Testis (tissue), 3 donors: ENCODE results near the gene LBHD2. TPM values are rescaled to one million over a fixed set of nuclear protein-coding genes. Genes with fewer than 3 reads are reported as not detected.
A peak's percentile ranks its signal among the peaks of the same experiment; 100 is the strongest.

Experiments used
- DNase-seq: peaks from one replicate; pipeline ENCODE4 v3.0.0-alpha.2; 2019
- H3K27ac ChIP-seq, 2 donors: fragments of 200-600 bp; sonication (generic); one replicate each; pipeline ENCODE4 v1.5.1; 2019
- H3K27me3 ChIP-seq: fragments of 200-600 bp; sonication (generic); one replicate; pipeline ENCODE4 v1.5.1; 2019
- H3K36me3 ChIP-seq: fragments of 200-600 bp; sonication (generic); one replicate; pipeline ENCODE4 v1.5.1; 2017; ENCODE audit warnings: low read depth; ENCODE audit errors: missing control alignments
- H3K4me1 ChIP-seq: fragments of 200-600 bp; sonication (generic); one replicate; pipeline ENCODE4 v1.5.1; 2019
- H3K4me3 ChIP-seq, 2 donors: fragments of 200-600 bp; sonication (generic); one replicate each; pipeline ENCODE4 v1.5.1; 2017 to 2019
- H3K9me3 ChIP-seq: fragments of 200-600 bp; sonication (generic); one replicate; pipeline ENCODE4 v1.5.1; 2017
- POLR2A ChIP-seq: fragments of 450-650 bp; IDR thresholded peaks from one replicate; pipeline ENCODE4 v1.6.1; 2017; ENCODE audit warnings: antibody characterized with exemption, mild to moderate bottlenecking, moderate library complexity
- WGBS, 2 donors: methylation state at CpG; one replicate each; pipeline ENCODE4 v1.1.5; 2018; 5-methylcytosine and 5-hydroxymethylcytosine counted together
- intact Hi-C: fragments of 100-400 bp; cut with DNase I; formaldehyde crosslinking; loops from one replicate; pipeline ENCODE4 v1.15.1; 2023; ENCODE audit warnings: low total_unique reads
- polyA plus RNA-seq: library from polyadenylated mRNA; stranded (reverse); fragments of 350-450 nt; fragmentation: Illumina TruSeq; extraction: RNeasy Lipid Tissue Mini Kit (QIAGEN cat#74804); gene quantifications from one replicate; pipeline ENCODE4 v1.2.3, GENCODE V29; 2014; ENCODE audit warnings: low read depth, low replicate concordance; ENCODE audit not compliant: insufficient read depth
- total RNA-seq, 2 donors: library from RNA; depleted of rRNA; stranded (reverse); fragments of >200 nt; gene quantifications; one replicate each; pipeline ENCODE4 v1.2.3, GENCODE V29; 2016
- TF ChIP-seq, protein P1 (sequence below), 3 experiments: fragments of 450-650 bp in 2 of 3; fragments of 200-600 bp in 1 of 3; sonication (generic) in 1 of 3; IDR thresholded peaks; one replicate each; pipeline ENCODE4 v1.5.1; 2016 to 2019; ENCODE audit warnings: antibody characterized with exemption in 3 of 3, mild to moderate bottlenecking in 2 of 3, moderate library complexity in 1 of 3

LBHD2 gene
- total and polyA plus RNA-seq, 3 donors from 2014 or later: 1.9 to 5.6 (median 3.9) TPM

DNA sequence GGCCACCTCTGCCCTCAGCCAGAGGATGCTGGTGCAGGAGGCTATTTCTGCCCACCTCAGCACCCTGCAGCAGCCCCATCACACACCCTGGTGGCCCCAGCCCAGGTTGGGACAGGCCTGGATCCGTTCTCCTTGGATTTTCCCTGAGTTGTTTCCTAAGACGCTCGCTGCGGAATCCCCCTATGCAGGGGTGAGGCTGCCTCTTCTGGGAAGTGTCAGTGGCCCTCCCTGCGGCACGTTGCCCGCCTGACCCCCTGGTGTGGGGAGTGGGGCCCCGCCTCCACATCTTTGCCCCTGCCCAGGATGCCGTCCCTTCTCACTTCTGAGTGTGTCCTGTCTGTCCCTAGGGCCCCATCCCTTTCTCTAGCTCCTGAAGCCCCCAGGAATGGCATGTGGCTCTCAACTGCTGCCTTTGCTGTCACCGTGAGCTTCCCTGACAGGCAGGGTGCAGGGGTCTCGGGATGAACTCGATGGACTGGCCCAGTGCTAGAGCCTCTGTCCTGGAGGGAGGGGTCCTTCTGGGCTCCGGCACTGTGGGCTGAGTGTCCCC, 9.9 kb downstream of the LBHD2 start:
- Histone ChIP-seq H3K4me3 (no peak overlapping the region), H3K27me3 (no peaks in the 10 kb centered on the region), H3K4me1 (peaks cover under 1% of the 10 kb centered on the region), H3K36me3 (no peaks in the 10 kb centered on the region), H3K27ac (peak overlapping the region; percentile 60 to 77), H3K9me3 (no peaks in the 10 kb centered on the region)
- WGBS, 2 donors: 73 to 79% methylated on average over 9 to 13 of the region's 13 CpGs
- intact Hi-C loops: no loop called here
- no peak for DNase-seq
- TF ChIP-seq POLR2A: no peak
- TF ChIP-seq, protein P1, sequence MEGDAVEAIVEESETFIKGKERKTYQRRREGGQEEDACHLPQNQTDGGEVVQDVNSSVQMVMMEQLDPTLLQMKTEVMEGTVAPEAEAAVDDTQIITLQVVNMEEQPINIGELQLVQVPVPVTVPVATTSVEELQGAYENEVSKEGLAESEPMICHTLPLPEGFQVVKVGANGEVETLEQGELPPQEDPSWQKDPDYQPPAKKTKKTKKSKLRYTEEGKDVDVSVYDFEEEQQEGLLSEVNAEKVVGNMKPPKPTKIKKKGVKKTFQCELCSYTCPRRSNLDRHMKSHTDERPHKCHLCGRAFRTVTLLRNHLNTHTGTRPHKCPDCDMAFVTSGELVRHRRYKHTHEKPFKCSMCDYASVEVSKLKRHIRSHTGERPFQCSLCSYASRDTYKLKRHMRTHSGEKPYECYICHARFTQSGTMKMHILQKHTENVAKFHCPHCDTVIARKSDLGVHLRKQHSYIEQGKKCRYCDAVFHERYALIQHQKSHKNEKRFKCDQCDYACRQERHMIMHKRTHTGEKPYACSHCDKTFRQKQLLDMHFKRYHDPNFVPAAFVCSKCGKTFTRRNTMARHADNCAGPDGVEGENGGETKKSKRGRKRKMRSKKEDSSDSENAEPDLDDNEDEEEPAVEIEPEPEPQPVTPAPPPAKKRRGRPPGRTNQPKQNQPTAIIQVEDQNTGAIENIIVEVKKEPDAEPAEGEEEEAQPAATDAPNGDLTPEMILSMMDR (IDR thresholded peaks at IDR 0.05): no peak

DNA sequence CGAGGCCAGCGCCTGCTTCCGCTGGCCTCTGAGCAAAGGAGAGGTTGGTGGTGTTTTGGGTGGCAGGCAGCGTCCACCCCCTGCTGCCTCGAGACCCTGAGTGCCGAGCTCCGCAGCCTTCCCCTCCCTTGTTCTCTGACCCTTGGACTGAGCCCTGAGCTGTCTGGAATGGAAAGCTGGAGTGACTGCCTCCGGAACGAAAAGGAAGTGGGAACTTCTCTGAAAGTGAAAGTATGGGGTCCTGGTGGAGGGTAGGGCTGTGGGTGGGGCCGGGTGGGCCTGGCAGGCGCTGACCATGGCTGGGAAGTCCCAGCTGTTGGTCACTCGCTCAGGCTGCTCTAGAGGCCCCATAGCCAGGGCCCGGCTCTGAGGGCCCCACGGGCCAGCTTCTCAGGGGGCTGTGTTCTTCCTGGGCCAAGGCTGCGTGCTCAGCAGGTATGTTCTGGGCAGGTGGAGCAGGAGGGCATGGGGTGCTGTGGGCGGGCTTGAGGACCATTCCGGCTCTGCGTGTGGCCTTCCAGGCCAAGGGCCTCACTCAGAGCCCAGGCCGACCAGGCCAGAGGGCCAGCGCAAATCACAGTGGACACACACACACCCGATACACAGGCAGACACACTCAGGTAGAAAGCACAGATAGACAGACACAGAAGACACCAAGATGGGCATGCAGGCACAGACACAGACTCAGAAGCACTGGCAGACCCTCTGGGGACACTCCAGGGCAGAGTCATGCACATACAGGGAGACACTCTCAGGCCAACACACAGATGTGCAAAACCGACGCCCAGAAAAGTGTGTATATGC, 10.6 kb downstream of the LBHD2 start, which contains the start of gene EXOC3L4:
Gene EXOC3L4 (plus strand): TSS at position 320 of the 804 bp plus-strand sequence. CDS start 5,495 bp downstream, outside the sequence.
- 57 to 76% methylated on average over 12 to 23 of the region's 23 CpGs for WGBS, 2 donors

DNA sequence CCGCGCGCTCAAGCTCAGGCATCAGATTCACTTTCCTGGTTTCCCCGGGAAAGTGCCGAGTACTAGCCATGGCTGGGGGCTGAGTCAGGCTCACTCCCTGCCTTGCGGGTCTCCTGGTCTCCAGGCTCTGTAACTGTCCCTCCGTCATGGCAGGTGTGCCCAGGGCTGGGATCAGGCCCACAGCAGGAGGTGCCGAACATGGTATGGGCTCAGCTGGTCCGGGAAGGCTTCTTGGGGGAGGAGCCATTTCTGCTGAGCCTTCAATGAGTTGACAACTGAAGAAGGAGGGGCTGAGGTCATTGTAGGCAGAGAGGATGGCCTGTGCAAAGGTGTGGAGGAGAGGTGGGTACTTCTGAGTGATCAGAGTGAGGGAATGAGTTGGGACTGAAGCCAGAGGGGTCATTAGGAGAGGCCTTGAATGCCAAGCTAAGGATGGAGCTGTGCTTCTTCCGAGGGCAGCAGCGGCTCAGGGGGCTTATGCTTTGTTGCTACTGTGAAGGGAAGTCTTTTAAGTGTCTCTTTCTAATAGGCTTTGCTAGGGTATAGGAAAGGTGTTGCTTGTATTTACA, 11.3 kb downstream of the LBHD2 start:
- 92 to 94% methylated on average over 11 of the region's 11 CpGs for WGBS, 2 donors
- intact Hi-C loops: no loop called here
- no peak overlapping the region for H3K27ac ChIP-seq

More for the DNA sequence above, 10.6 kb downstream of the LBHD2 start, which contains the start of gene EXOC3L4:
- Histone ChIP-seq H3K27ac (peak within 1 kb of the TSS; percentile 60 to 77), H3K4me3 (no peak within 1 kb of the TSS), H3K27me3 (no peaks in the 10 kb centered on the region), H3K4me1 (peaks cover 7% of the 10 kb centered on the region), H3K36me3 (no peaks in the 10 kb centered on the region), H3K9me3 (no peaks in the 10 kb centered on the region)
- DNase-seq: no peak
- TF ChIP-seq POLR2A: no peak
- TF ChIP-seq, protein P1 (IDR thresholded peaks at IDR 0.05): no peak
- intact Hi-C loops: no loop called here

DNA sequence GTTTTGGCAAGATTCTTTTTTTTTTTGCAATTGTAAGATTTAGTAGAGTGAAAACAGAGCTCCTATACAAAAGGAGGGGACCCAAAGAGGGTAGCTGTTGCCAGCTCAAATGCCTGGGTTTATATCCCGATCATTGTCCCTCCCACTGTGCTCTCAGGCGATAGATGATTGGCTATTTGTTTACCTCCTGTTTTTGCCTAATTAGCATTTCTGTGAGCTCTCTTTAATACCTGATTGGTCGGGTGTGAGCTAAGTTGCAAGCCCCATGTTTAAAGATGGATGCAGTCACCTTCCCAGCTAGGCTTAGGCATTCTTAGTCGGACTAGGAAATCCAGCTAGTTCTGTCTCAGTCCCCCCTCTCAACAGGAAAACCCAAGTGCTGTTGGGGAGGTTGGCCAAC, 12.4 kb downstream of the LBHD2 start:
- 89 to 95% methylated on average over 4 of the region's 4 CpGs for WGBS, 2 donors
- intact Hi-C loops: no loop called here

More for the DNA sequence above, 11.3 kb downstream of the LBHD2 start:
- TF ChIP-seq, protein P1 (IDR thresholded peaks at IDR 0.05): no peak
- no peak for TF ChIP-seq POLR2A
- Histone ChIP-seq H3K36me3 (no peaks in the 10 kb centered on the region), H3K27me3 (no peaks in the 10 kb centered on the region), H3K4me3 (no peak overlapping the region), H3K4me1 (peaks cover 12% of the 10 kb centered on the region), H3K9me3 (no peaks in the 10 kb centered on the region)
- DNase-seq: no peak

More for the DNA sequence above, 12.4 kb downstream of the LBHD2 start:
- H3K4me1 ChIP-seq: peaks cover 14% of the 10 kb centered on the region
- no peaks in the 10 kb centered on the region for H3K27me3 ChIP-seq
- no peaks in the 10 kb centered on the region for H3K9me3 ChIP-seq
- no peak overlapping the region for H3K4me3 ChIP-seq
- no peak overlapping the region for H3K27ac ChIP-seq
- no peaks in the 10 kb centered on the region for H3K36me3 ChIP-seq
- TF ChIP-seq POLR2A: no peak
- TF ChIP-seq, protein P1 (IDR thresholded peaks at IDR 0.05): no peak
- no peak for DNase-seq
